ENCODE data around the gene SMYD1.

- no peak for TF ChIP-seq CTCF (IDR thresholded peaks at IDR 0.05)
- no peak for TF ChIP-seq EZH2 (IDR thresholded peaks at IDR 0.05; ENCODE audit: borderline replicate concordance, insufficient read depth, low read depth, low read length, poor library complexity, severe bottlenecking)
Measured at GRCh38 chr2:88068044-88068443, 419 bp downstream of the SMYD1 start.

Data from B cell (primary cell).